K562 (cell line): Measurements from ENCODE around the gene WDR90. TPM values are rescaled to one million over a fixed set of nuclear protein-coding genes. Genes with fewer than 3 reads are reported as not detected.

Experiments used
- CHAMP1 ChIP-seq: fragments of 450-650 bp; IDR thresholded peaks from 2 replicates; pipeline ENCODE4 v1.6.1; 2016; ENCODE audit warnings: mild to moderate bottlenecking
- CHD4 ChIP-seq: fragments of 200-600 bp; sonication (generic); IDR thresholded peaks from 3 replicates; pipeline ENCODE4 v1.6.1; 2012; ENCODE audit warnings: low read depth, mild to moderate bottlenecking, mixed read lengths, low read length, inconsistent platforms; ENCODE audit not compliant: insufficient read depth, insufficient replicate concordance, poor library complexity, severe bottlenecking
- HMBOX1 ChIP-seq: sonication (generic); IDR thresholded peaks from 2 replicates; pipeline ENCODE4 v1.6.1; 2016
- HMGXB4 ChIP-seq: sonication (generic); formaldehyde crosslinking; IDR thresholded peaks from 2 replicates; pipeline ENCODE4 v1.8.1; 2023; ENCODE audit warnings: mild to moderate bottlenecking, missing genetic modification reagents
- HNRNPH1 ChIP-seq: fragments of 200-400 bp; formaldehyde crosslinking; optimal IDR thresholded peaks from 2 replicates; pipeline ENCODE3; 2017; ENCODE audit warnings: low read depth, mild to moderate bottlenecking, low read length, moderate library complexity
- HNRNPLL ChIP-seq: fragments of 200-400 bp; formaldehyde crosslinking; IDR thresholded peaks from 2 replicates; pipeline ENCODE4 v1.6.1; 2017; ENCODE audit warnings: low read length, low read depth, mild to moderate bottlenecking; ENCODE audit not compliant: poor library complexity, severe bottlenecking
- MECOM ChIP-seq: fragments of 250-450 bp; sonication (Bioruptor Pico); IDR thresholded peaks from 2 replicates; pipeline ENCODE4 v1.8.0; 2022; ENCODE audit warnings: inconsistent platforms
- NR3C1 ChIP-seq: sonication (generic); formaldehyde crosslinking; IDR thresholded peaks from 2 replicates; pipeline ENCODE4 v1.8.1; 2022; ENCODE audit warnings: missing genetic modification reagents
- RB1 ChIP-seq: fragments of 450-650 bp; IDR thresholded peaks from 2 replicates; pipeline ENCODE4 v1.6.1; 2017; ENCODE audit warnings: low read depth, mild to moderate bottlenecking
- RFX1 ChIP-seq: fragments of 450-650 bp; IDR thresholded peaks from 2 replicates; pipeline ENCODE4 v1.6.1; 2016; ENCODE audit warnings: mild to moderate bottlenecking, moderate library complexity
- SAP30 ChIP-seq: fragments of 200-600 bp; sonication (generic); IDR thresholded peaks from 2 replicates; pipeline ENCODE4 v1.6.1; 2012; ENCODE audit warnings: borderline replicate concordance, low read depth, mild to moderate bottlenecking, moderate library complexity, low read length, control low read depth, inconsistent platforms; ENCODE audit not compliant: insufficient read depth, poor library complexity, severe bottlenecking
- SLC30A9 ChIP-seq: fragments of 250-450 bp; sonication (Bioruptor Pico); IDR thresholded peaks from 2 replicates; pipeline ENCODE4 v1.8.0; 2022; ENCODE audit warnings: mild to moderate bottlenecking, moderate library complexity
- STAG1 ChIP-seq: sonication (generic); formaldehyde crosslinking; IDR thresholded peaks from 2 replicates; pipeline ENCODE4 v1.5.0; 2020; ENCODE audit warnings: missing genetic modification reagents, borderline replicate concordance
- TFAP4 ChIP-seq: sonication (generic); formaldehyde crosslinking; IDR thresholded peaks from 2 replicates; pipeline ENCODE4 v1.8.0; 2022; ENCODE audit warnings: missing genetic modification reagents, mild to moderate bottlenecking, moderate library complexity, borderline replicate concordance
- TRIM25 ChIP-seq: fragments of 450-650 bp; IDR thresholded peaks from 2 replicates; pipeline ENCODE4 v1.7.0; 2016; ENCODE audit warnings: borderline replicate concordance
- ZNF740 ChIP-seq, 3 experiments: fragments of 200-800 bp in 1 of 3; sonication (Bioruptor generic) in 1 of 3; sonication (generic) in 1 of 3; formaldehyde crosslinking in 1 of 3; IDR thresholded peaks; 2 replicates each; pipeline versions ENCODE4 v1.6.1 to v1.8.0; 2016 to 2022; ENCODE audit warnings: mild to moderate bottlenecking in 2 of 3, missing compliant biosample characterization in 2 of 3, missing genetic modification characterization in 2 of 3, missing genetic modification reagents in 1 of 3
- polyA plus RNA-seq, 8 experiments: library from polyadenylated mRNA; depleted of rRNA in 4 of 8; stranded (reverse) in 5 of 8; unstranded in 3 of 8; fragments of >200 nt; fragmentation: Nextera tagmentation in 2 of 8; fragmentation: Illumina TruSeq in 1 of 8; extraction: Ambion mirVana in 2 of 8; extraction: Trizol in 1 of 8; gene quantifications; 2 replicates each; pipeline versions ENCODE4 v1.2.1 to v1.2.3, GENCODE V29; 2011 to 2014; ENCODE audit warnings: inconsistent platforms in 1 of 8, missing spikeins in 1 of 8
- total RNA-seq, 7 experiments: library from RNA; depleted of rRNA in 6 of 7; stranded (reverse); fragments of >200 nt in 6 of 7; fragmentation: Illumina TruSeq in 2 of 7; extraction: Trizol in 2 of 7; gene quantifications; 2 replicates each; pipeline versions ENCODE4 v1.2.1 to v1.2.3, GENCODE V29; 2011 to 2021; ENCODE audit warnings: low replicate concordance in 1 of 7

The WDR90 gene
- total and polyA plus RNA-seq, 9 of the 15 experiments (the other 6 are each of a cell fraction or from before 2014, with no cell fraction given): 0.44 to 12.6 (median 3.3) TPM

- TF ChIP-seq ZNF740 (CRISPR knock-in tag; IDR thresholded peaks at IDR 0.05) (no peak; the same call in none of the 2 replicates), ZNF740 (tag; IDR thresholded peaks at IDR 0.05) (no peak), STAG1 (CRISPR knock-in tag) (no peak), SAP30 (peak; percentile 27), HMBOX1 (no peak), HMGXB4 (CRISPR knock-in tag) (peak; percentile 91; the same call in 1 of the 2 replicates), RB1 (0 out of 2 replicates have a peak, but pooled peaks have one; percentile 18), TFAP4 (CRISPR knock-in tag) (peak; percentile 87; the same call in 1 of the 2 replicates), HNRNPLL (peak; percentile 96), SLC30A9 (CRISPR knock-in tag) (no peak), HNRNPH1 (no peak), CHAMP1 (no peak), MECOM (CRISPR knock-in tag) (no peak), RFX1 (no peak), TRIM25 (no peak), CHD4 (no peak), NR3C1 (CRISPR knock-in tag) (peak; percentile 63)
These were observed 46.4 kb downstream of the WDR90 start (continued) for GRCh38 chr16:695355-696089.
